AG04450 (cell line): Measurements from ENCODE around the gene TEKT5. TPM values are rescaled to one million over a fixed set of nuclear protein-coding genes. Genes with fewer than 3 reads are reported as not detected.
"Not testable (repeated sequence)": the region's sequence is repeated elsewhere in the genome, so short reads cannot be mapped to it uniquely, and the experiment has no call there.

Experiments
- CTCF ChIA-PET: fragments of 300-600, 350-600 bp; formaldehyde crosslinking; extraction: SDS; loops from one replicate; lab custom pipeline; 2022; ENCODE audit warnings: antibody characterized with exemption, inconsistent platforms; lab: Charles Lee
- POLR2A ChIA-PET: fragments of 350-600 bp; formaldehyde crosslinking; extraction: SDS; loops from one replicate; lab custom pipeline; 2021; ENCODE audit warnings: antibody characterized with exemption, inconsistent platforms; lab: Yijun Ruan, JAX
- DNase-seq: peaks from one replicate; pipeline ENCODE4 v3.0.0-alpha.2; 2011; ENCODE audit warnings: low read depth, low spot score
- H3K27ac ChIP-seq: one replicate; pipeline ENCODE4 v1.5.1; 2012; ENCODE audit warnings: low read depth, low read length, control low read depth
- H3K27me3 ChIP-seq: one replicate; pipeline ENCODE4 v1.6.0; 2012; ENCODE audit warnings: low read length; ENCODE audit not compliant: control insufficient read depth, insufficient read depth
- H3K4me3 ChIP-seq: 2 replicates; pipeline ENCODE4 v1.5.1; 2011; ENCODE audit warnings: mild to moderate bottlenecking, low read depth, low read length, control low read depth
- H3K9me3 ChIP-seq: 2 replicates; pipeline ENCODE4 v1.5.1; 2012; ENCODE audit warnings: low read length; ENCODE audit not compliant: control insufficient read depth, insufficient read depth
- CTCF ChIP-seq: IDR thresholded peaks from 2 replicates; pipeline ENCODE4 v1.5.1; 2011; ENCODE audit warnings: low read depth, low read length, control low read depth, inconsistent platforms
- polyA plus RNA-seq: library from polyadenylated mRNA; depleted of rRNA; stranded (reverse); fragments of >200 nt; gene quantifications from 2 replicates; pipeline ENCODE4 v1.2.3, GENCODE V29; 2011

TEKT5 gene
- polyA plus RNA-seq, 1 experiment = 0.15 TPM

GRCh38 chr16:10622036-10622921, 72.5 kb downstream of the TEKT5 start:
- H3K27me3 ChIP-seq = peaks cover 2% of the 10 kb centered on the region
- no peak for DNase-seq
- TF ChIP-seq CTCF = no peak
- H3K4me3 ChIP-seq = no peak overlapping the region
- H3K27ac ChIP-seq = no peak overlapping the region
- H3K9me3 ChIP-seq = no peaks in the 10 kb centered on the region; the same call in 1 of the 2 replicates
- CTCF ChIA-PET = no interaction called here
- POLR2A ChIA-PET = no interaction called here

- H3K27me3 ChIP-seq, H3K27ac ChIP-seq, H3K9me3 ChIP-seq, H3K4me3 ChIP-seq, CTCF ChIA-PET, POLR2A ChIA-PET, DNase-seq: not testable (repeated sequence)
Observed at GRCh38 chr16:10621216-10621949, 73.3 kb downstream of the TEKT5 start.

- Histone ChIP-seq H3K27ac (no peak overlapping the region), H3K4me3 (no peak overlapping the region), H3K27me3 (no peaks in the 10 kb centered on the region), H3K9me3 (no peaks in the 10 kb centered on the region; the same call in 1 of the 2 replicates)
- ChIA-PET POLR2A (no interaction called here), CTCF (no interaction called here)
- DNase-seq = no peak
- no peak for TF ChIP-seq CTCF
Observed at GRCh38 chr16:10620120-10620519, 74.6 kb downstream of the TEKT5 start.

- no peaks in the 10 kb centered on the region; the same call in 1 of the 2 replicates for H3K9me3 ChIP-seq
- no peak for TF ChIP-seq CTCF
- H3K27me3 ChIP-seq = peaks cover 2% of the 10 kb centered on the region
- H3K4me3 ChIP-seq = no peak overlapping the region
- ChIA-PET CTCF (no interaction called here), POLR2A (no interaction called here)
- H3K27ac ChIP-seq = no peak overlapping the region
- DNase-seq = no peak
Observed at GRCh38 chr16:10619271-10619849, 75.4 kb downstream of the TEKT5 start.

GRCh38 chr16:10618710-10619209, 76.0 kb downstream of the TEKT5 start:
- no peak for TF ChIP-seq CTCF
- POLR2A ChIA-PET = no interaction called here

More at GRCh38 chr16:10618710-10619209, 76.0 kb downstream of the TEKT5 start:
- no peak for DNase-seq
- Histone ChIP-seq H3K27me3 (peaks cover 2% of the 10 kb centered on the region), H3K4me3 (no peak overlapping the region), H3K27ac (no peak overlapping the region), H3K9me3 (no peaks in the 10 kb centered on the region; the same call in 1 of the 2 replicates)
- CTCF ChIA-PET = no interaction called here
